Aorta (tissue), 5 donors: ENCODE results near the gene EP400. TPM values are rescaled to one million over a fixed set of nuclear protein-coding genes. Genes with fewer than 3 reads are reported as not detected.
"Not testable (repeated sequence)": the region's sequence is repeated elsewhere in the genome, so short reads cannot be mapped to it uniquely, and the experiment has no call there.

ENCODE experiments used
- ATAC-seq: fragments of 200-7000 bp; cut with Tn5 transposase; one replicate; pipeline ENCODE4 v1.9.1; 2022; ENCODE audit warnings: moderate library complexity; ENCODE audit not compliant: low FRiP score
- DNase-seq, 2 donors: peaks; one replicate each; pipeline ENCODE4 v3.0.0-alpha.2; 2020
- H3K27ac ChIP-seq, 2 donors: one replicate each; pipeline ENCODE4 v1.5.1; 2013; ENCODE audit warnings: low read length in 2 of 2, mild to moderate bottlenecking in 2 of 2, moderate library complexity in 2 of 2, control low read depth in 1 of 2, inconsistent platforms in 1 of 2, low read depth in 1 of 2
- H3K27me3 ChIP-seq, 2 donors: one replicate each; pipeline ENCODE4 v1.6.1; 2013; ENCODE audit warnings: control low read depth in 1 of 2, low read length in 1 of 2, mild to moderate bottlenecking in 1 of 2, moderate library complexity in 1 of 2; ENCODE audit not compliant: insufficient read depth in 2 of 2, control insufficient read depth in 1 of 2
- H3K36me3 ChIP-seq, 2 donors: one replicate each; pipeline ENCODE4 v1.6.1; 2013; ENCODE audit warnings: control low read depth in 1 of 2, low read length in 1 of 2, mild to moderate bottlenecking in 1 of 2; ENCODE audit not compliant: insufficient read depth in 2 of 2, control insufficient read depth in 1 of 2
- H3K4me1 ChIP-seq, 2 donors: one replicate each; pipeline ENCODE4 v1.6.1; 2013; ENCODE audit warnings: low read length in 2 of 2, control low read depth in 1 of 2, mild to moderate bottlenecking in 1 of 2, moderate library complexity in 1 of 2; ENCODE audit not compliant: insufficient read depth in 2 of 2, control insufficient read depth in 1 of 2
- H3K4me3 ChIP-seq, 2 donors: one replicate each; pipeline ENCODE4 v1.5.1; 2013; ENCODE audit warnings: low read length in 2 of 2, control low read depth in 1 of 2, mild to moderate bottlenecking in 1 of 2
- H3K9me3 ChIP-seq: one replicate; pipeline ENCODE4 v1.6.1; 2013; ENCODE audit warnings: mild to moderate bottlenecking, low read length; ENCODE audit not compliant: control insufficient read depth
- WGBS, 2 donors: extraction: QIAGEN DNeasy Blood & Tissue Kit; methylation state at CpG; one replicate each; pipeline ENCODE4 v1.1.7; 2013; 5-methylcytosine and 5-hydroxymethylcytosine counted together
- intact Hi-C, 2 donors: fragments of 100-400 bp; cut with DNase I; formaldehyde crosslinking; loops; one replicate each; pipeline versions ENCODE4 v1.14.2 to v1.15.0; 2022
- polyA plus RNA-seq, 2 donors: library from polyadenylated mRNA; stranded (reverse); fragments of 200-250 nt; gene quantifications; one replicate each; pipeline ENCODE4 v1.2.3, GENCODE V29; 2013
- total RNA-seq, 2 donors: library from RNA; stranded (reverse); fragmentation: NEBNext Ultra II Directional; extraction: Animal tissue kit (Norgen Biotek cat#: 25700); gene quantifications; one replicate each; pipeline ENCODE4 v1.2.1, GENCODE V29; 2021
- donor health status: healthy with polysubstance abuse.
- donor health status: Bipolar disorder and iron deficiency.
- donor health status: DM: no; HTN: no; CAD: no.
- donor health status: DM: no; HTN: no; CAD: no.
- donor health status: DM: yes; HTN: yes; CAD: no.

The EP400 gene
- total and polyA plus RNA-seq, 4 donors, result 2.8 to 52.9 (median 28.1) TPM

DNA sequence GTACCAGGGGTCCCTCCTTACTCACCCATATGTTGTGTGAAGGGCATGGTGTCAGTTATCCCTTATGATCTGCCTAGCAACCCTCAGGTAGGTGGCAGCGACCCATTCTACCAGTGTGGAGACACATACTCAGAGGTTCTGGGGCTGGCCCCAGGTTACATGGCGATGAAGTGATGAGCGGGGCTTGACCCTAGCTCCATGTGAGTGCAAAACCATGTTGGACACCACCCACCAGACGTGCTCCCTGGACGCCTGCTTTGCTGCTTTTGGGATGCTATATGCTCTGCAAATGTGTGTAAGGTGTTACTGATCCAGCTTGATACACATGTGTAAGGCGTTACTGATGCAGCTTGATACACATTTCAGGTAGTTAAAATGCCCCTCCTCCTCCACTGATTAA, 33.3 kb downstream of the EP400 start:
- ATAC-seq, result no peak
- no peaks in the 10 kb centered on the region for H3K9me3 ChIP-seq

DNA sequence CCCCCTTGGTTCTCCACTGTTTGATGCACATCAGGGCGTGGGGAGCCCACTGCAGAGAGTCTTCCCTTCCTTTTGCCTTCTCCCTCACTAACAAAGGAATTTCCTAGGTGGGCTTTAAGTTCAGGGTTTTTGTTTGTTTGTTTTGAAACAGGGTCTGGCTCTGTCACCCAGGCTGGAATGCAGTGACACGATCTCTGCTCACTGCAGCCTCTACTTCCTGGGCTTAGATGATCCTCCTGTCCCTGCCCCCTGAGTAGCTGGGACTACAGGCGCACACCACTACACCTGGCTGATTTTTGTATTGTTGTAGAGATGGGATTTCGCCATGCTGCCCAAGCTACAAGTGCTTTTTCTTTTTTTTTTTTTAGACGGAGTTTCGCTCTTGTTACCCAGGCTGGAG, 33.8 kb downstream of the EP400 start:
- Histone ChIP-seq H3K9me3 (no peaks in the 10 kb centered on the region), H3K27ac (no peak overlapping the region), H3K4me3 (no peak overlapping the region), H3K36me3 (peaks cover 5 to 10% of the 10 kb centered on the region in 2 donors), H3K4me1 (no peaks in the 10 kb centered on the region), H3K27me3 (no peaks in the 10 kb centered on the region)
- WGBS, 2 donors, result 79 to 80% methylated on average over 6 of the region's 6 CpGs
- DNase-seq, result no peak
- intact Hi-C loops, result no loop called here
- no peak for ATAC-seq

More for the DNA sequence above, 33.3 kb downstream of the EP400 start:
- peaks cover 5 to 10% of the 10 kb centered on the region in 2 donors for H3K36me3 ChIP-seq
- DNase-seq, result no peak
- H3K4me1 ChIP-seq, result no peaks in the 10 kb centered on the region
- WGBS, 2 donors, result 92 to 95% methylated on average over 6 of the region's 6 CpGs
- intact Hi-C loops, result no loop called here
- H3K27ac ChIP-seq, result no peak overlapping the region
- no peak overlapping the region for H3K4me3 ChIP-seq
- H3K27me3 ChIP-seq, result no peaks in the 10 kb centered on the region

DNA sequence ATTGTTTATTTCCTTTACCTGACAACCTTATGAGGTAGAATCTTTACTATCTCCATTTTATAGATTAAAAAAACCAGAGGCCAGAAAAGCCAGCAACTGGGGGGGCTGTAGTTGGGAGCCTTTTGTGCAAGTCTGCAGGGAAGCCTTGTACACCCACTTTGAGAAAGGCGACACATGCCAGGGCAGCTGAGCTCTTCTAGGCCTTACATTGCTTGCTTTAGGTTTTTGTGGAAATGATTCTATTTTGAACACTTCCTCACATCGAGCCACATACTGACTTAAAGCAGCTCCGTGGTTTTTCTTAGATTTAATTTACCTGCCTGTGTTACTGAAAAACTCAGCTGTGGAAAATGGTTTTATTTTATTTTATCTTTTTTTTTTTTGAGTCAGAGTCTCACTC, 34.6 kb downstream of the EP400 start:
- DNase-seq, result no peak
- H3K4me1 ChIP-seq, result no peaks in the 10 kb centered on the region
- peaks cover 5 to 12% of the 10 kb centered on the region in 2 donors for H3K36me3 ChIP-seq
- no peak overlapping the region for H3K4me3 ChIP-seq
- 84 to 88% methylated on average over 3 of the region's 3 CpGs for WGBS, 2 donors
- intact Hi-C loops, result no loop called here
- no peaks in the 10 kb centered on the region for H3K9me3 ChIP-seq
- H3K27me3 ChIP-seq, result no peaks in the 10 kb centered on the region
- no peak overlapping the region for H3K27ac ChIP-seq
- ATAC-seq, result no peak

DNA sequence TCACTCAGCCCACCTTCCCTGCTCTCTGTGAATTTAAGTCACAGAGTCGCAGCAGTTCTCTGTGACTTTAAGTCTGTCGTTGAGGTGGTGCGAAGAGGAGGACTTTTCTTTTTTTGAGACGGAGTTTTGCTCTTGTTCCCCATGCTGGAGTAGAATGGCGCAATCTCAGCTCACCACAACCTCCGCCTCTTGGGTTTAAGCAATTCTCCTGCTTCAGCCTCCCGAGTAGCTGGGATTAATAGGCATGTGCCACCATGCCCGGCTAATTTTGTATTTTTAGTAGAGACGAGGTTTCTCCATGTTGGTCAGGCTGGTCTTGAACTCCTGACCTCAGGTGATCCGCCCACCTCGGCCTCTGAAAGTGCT, 35.8 kb downstream of the EP400 start:
- H3K4me1 ChIP-seq, H3K4me3 ChIP-seq, H3K27ac ChIP-seq, ATAC-seq, H3K9me3 ChIP-seq, H3K27me3 ChIP-seq, intact Hi-C loops: not testable (repeated sequence)
- H3K36me3 ChIP-seq, result peaks cover 9 to 14% of the 10 kb centered on the region in 2 donors
- 92 to 94% methylated on average over 11 of the region's 11 CpGs for WGBS, 2 donors
- DNase-seq, result peak; percentile 23 to 59

DNA sequence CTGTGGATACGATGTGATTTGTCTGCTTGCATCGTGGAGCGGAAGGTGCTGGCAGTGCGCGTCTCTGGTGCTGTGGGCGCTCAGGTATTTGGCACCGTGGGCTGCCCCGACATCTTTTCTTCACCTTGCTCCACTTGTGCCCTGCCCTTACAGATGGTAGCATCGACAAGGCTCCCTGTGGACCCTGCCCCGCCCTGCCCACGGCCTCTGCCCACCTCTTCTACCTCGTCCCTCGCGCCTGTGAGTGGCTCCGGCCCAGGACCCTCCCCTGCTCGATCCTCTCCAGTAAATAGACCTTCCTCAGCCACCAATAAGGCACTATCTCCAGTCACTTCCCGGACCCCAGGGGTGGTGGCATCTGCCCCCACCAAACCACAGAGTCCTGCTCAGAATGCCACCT, 36.6 kb downstream of the EP400 start:
- WGBS, 2 donors, result 94 to 95% methylated on average over 17 of the region's 17 CpGs
- DNase-seq, result peak in 1 of 2 donors; percentile 49
- intact Hi-C loops, result no loop called here
- ATAC-seq, result no peak
- H3K9me3 ChIP-seq, result no peaks in the 10 kb centered on the region
- no peaks in the 10 kb centered on the region for H3K27me3 ChIP-seq
- no peaks in the 10 kb centered on the region for H3K4me1 ChIP-seq
- H3K36me3 ChIP-seq, result peaks cover 9 to 19% of the 10 kb centered on the region in 2 donors
- no peak overlapping the region for H3K4me3 ChIP-seq
- no peak overlapping the region for H3K27ac ChIP-seq

DNA sequence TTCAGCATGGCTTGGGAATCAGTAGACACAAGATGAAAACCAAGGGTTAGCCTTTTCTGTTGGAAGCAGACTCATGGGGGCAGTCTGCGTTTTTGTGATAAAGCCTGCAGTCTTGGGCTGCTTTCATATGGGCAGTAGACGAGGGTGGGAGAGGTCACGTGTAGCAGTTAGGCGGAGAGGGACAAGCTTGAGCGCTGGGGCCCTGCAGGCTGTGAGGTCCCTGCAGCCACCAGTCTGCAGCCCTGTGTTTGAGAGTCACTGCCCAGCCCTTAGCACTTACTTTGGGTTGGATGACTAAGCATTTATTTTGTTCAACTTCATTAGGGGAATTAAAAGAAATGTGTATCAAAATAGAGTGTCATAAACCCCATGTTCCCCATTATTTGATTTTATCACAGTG, 37.2 kb downstream of the EP400 start:
- peak in 1 of 2 donors; percentile 33 for DNase-seq
- Histone ChIP-seq H3K4me3 (no peak overlapping the region), H3K27me3 (no peaks in the 10 kb centered on the region), H3K27ac (no peak overlapping the region), H3K36me3 (peaks cover 4 to 17% of the 10 kb centered on the region in 2 donors), H3K4me1 (no peaks in the 10 kb centered on the region), H3K9me3 (no peaks in the 10 kb centered on the region)
- ATAC-seq, result no peak
- intact Hi-C loops, result no loop called here
- 84 to 87% methylated on average over 5 of the region's 5 CpGs for WGBS, 2 donors

DNA sequence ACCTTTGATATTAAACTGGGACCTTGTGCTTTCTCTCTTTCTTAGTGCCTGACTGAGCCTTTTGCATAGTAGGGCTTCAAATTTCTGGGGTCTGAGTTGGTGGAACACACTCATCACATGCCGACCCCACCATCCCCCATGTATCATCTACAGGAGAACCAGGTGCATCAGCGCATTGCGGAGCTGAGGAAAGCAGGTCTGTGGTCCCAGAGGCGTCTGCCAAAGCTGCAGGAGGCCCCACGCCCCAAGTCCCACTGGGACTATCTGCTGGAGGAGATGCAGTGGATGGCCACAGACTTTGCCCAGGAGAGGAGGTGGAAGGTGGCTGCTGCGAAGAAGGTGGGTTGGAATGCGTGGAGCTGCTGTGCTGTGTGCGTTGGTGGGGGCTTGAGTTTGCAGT, 37.8 kb downstream of the EP400 start:
- WGBS, 2 donors, result 89 to 92% methylated on average over 8 of the region's 8 CpGs
- DNase-seq (peak in 1 of 2 donors; percentile 63), ATAC-seq (no peak)
- Histone ChIP-seq H3K27ac (no peak overlapping the region), H3K4me1 (no peaks in the 10 kb centered on the region), H3K9me3 (no peaks in the 10 kb centered on the region), H3K27me3 (no peaks in the 10 kb centered on the region), H3K36me3 (peaks cover 4 to 15% of the 10 kb centered on the region in 2 donors), H3K4me3 (no peak overlapping the region)
- intact Hi-C loops, result no loop called here

DNA sequence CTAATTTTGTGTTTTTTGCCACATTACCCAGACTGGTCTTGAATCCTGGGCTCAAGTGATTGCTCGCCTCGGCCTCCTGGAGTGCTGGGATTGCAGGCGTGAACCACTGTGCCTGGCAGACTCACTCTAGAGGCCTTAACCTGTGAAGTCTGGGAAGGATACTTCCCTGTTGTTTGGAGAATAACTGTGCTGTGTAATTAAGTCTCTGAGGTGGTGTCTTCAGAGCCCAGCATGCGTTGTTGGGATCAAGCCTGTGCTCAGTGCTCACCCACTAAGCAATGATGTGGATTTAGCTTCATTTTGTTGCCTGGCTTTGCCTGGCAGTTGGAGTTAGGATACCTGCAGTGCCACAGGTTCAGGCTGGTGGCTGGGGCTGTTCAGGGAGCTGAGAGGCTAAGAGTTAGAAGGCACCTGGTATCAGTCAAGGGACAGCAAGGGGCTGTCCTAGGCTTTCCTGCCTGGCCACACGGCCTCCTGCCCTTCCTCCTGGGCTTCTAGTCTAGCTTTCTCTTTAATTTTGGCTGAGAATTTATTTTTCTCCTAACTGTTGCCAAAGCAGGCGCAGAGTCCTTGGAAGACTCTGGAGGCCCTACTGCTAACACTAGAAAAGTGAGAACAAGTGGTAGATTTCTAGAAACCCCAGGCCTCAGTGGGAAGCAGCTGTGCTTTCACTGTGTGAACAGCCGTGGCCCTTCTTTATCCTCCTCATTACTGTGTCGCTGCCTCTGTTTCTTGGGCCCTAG, 38.5 kb downstream of the EP400 start:
- Histone ChIP-seq H3K36me3 (peaks cover 4 to 14% of the 10 kb centered on the region in 2 donors), H3K27ac (no peak overlapping the region), H3K9me3 (no peaks in the 10 kb centered on the region), H3K4me1 (no peaks in the 10 kb centered on the region), H3K4me3 (no peak overlapping the region), H3K27me3 (no peaks in the 10 kb centered on the region)
- ATAC-seq (no peak), DNase-seq (no peak)
- intact Hi-C loops, result no loop called here
- 61 to 67% methylated on average over 8 of the region's 8 CpGs for WGBS, 2 donors

DNA sequence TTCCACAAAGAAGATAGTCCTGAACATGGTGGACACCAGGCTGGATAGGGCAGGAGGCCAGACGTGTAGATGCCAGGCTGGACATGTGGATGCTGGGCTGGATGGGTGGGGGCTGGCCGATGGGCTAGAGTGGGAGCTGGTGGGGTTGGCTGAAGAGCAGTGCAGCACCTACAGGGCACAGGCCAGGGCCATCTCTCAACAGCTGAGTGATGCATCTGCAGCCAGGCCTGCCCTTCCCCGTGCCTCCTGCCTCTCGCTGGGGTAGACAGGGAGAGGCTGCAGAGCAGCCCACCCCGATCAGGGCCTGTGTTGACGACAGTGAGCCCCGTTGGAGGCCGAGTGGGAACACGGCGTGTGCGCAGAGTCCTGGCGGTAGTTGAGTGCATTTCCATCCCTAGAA, 39.3 kb downstream of the EP400 start:
- WGBS, 2 donors, result 89 to 91% methylated on average over 12 of the region's 12 CpGs
- Histone ChIP-seq H3K27ac (no peak overlapping the region), H3K36me3 (peaks cover 4 to 14% of the 10 kb centered on the region in 2 donors), H3K4me3 (no peak overlapping the region), H3K9me3 (no peaks in the 10 kb centered on the region), H3K27me3 (no peaks in the 10 kb centered on the region), H3K4me1 (no peaks in the 10 kb centered on the region)
- ATAC-seq (peak; percentile 21), DNase-seq (peak in 1 of 2 donors; percentile 33)
- intact Hi-C loops, result no loop called here
